GM18909 (cell line): Measurements from ENCODE around the gene PDE4D.
"Not testable (repeated sequence)": the region's sequence is repeated elsewhere in the genome, so short reads cannot be mapped to it uniquely, and the experiment has no call there.

ENCODE experiments used
- ATAC-seq: cut with Tn5 transposase; IDR thresholded peaks from one replicate; pipeline ENCODE4 v1.9.1; 2021; ENCODE audit warnings: mild to moderate bottlenecking; ENCODE audit not compliant: unreplicated experiment, poor library complexity

PDE4D gene

DNA sequence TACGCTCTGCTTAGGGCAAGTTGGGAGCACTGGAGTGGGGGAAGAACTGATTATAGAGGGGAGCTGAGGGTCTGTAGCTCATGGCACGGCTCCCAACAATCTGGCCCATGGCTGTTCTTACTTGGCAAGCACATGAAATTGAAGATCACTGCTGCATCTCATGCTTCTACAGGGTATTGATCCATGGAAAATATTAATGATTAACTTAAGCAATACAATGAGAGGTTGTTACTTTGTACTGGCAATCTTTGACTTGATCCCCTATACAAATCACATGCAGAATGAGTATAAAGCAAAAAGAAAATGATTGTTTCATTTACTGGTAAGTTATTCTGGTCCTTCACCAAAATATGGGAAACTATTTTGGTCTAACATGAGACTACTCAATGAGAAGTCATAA, 481.1 kb downstream of the PDE4D start:
- no peak for ATAC-seq

DNA sequence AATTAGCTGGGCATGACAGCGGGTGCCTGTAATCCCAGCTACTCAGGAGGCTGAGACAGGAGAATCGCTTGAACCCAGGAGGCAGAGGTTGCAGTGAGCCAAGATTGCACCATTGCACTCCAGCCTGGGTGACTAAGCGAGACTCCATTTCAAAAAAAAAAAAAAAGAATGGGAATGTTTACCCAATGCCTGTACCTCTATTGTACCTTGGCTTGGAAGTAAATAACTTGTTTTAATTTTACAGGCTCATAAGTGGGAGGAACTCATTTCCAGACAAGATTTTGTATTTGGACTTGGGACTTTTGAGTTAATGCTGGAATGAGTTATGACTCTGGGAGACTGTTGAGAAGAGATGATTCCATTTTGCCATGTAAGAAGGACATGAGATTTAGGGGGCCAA, 484.5 kb downstream of the PDE4D start:
- not testable (repeated sequence) for ATAC-seq

DNA sequence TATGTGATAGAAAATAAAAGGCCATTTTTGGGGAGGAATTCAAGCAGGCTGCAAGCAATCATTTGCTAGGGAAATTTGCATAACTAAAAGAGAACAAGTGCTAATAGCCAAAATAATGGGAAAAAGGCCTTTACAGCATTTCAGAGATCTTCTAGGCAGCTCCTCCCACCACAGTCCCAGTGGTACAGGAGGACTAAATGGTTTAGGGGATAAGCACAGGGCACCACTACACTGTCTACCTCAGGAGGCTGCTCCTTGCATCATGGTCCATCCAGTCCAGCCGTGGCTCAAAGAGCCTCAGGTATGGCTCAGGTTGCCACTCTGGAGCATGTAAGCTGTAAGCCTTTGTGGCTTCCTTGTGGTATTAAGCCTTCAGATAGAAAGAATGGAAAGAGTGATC, 485.6 kb downstream of the PDE4D start:
- no peak for ATAC-seq

DNA sequence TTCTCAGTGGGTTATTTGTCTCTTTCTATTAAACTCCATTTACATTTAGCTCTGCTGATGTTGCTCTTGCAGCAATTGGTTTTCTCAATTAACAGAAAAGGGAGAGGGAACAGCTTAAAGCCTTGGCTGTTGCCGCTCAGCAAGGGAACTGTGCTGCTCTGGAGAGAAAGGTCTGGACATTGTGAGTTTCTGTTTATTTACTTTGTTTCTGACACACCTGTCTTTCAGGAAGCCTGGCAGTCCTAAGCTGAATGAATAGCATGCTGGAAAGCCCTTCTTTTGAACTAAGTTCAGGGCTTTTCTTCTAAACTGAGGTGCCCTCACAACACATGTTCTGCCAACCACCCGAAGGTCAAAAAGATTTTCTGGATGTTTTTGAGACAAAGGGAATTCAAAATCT, 491.9 kb downstream of the PDE4D start:
- ATAC-seq: no peak

DNA sequence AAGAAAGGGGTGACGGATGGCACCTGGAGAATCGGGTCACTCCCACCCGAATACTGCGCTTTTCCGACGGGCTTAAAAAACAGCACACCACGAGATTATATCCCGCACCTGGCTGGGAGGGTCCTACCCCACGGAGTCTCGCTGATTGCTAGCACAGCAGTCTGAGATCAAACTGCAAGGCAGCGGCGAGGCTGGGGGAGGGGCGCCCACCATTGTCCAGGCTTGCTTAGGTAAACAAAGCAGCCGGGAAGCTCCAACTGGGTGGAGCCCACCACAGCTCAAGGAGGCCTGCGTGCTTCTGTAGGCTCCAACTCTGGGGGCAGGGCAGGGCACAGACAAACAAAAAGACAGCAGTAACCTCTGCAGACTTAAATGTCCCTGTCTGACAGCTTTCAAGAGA, 498.6 kb downstream of the PDE4D start:
- not testable (repeated sequence) for ATAC-seq

DNA sequence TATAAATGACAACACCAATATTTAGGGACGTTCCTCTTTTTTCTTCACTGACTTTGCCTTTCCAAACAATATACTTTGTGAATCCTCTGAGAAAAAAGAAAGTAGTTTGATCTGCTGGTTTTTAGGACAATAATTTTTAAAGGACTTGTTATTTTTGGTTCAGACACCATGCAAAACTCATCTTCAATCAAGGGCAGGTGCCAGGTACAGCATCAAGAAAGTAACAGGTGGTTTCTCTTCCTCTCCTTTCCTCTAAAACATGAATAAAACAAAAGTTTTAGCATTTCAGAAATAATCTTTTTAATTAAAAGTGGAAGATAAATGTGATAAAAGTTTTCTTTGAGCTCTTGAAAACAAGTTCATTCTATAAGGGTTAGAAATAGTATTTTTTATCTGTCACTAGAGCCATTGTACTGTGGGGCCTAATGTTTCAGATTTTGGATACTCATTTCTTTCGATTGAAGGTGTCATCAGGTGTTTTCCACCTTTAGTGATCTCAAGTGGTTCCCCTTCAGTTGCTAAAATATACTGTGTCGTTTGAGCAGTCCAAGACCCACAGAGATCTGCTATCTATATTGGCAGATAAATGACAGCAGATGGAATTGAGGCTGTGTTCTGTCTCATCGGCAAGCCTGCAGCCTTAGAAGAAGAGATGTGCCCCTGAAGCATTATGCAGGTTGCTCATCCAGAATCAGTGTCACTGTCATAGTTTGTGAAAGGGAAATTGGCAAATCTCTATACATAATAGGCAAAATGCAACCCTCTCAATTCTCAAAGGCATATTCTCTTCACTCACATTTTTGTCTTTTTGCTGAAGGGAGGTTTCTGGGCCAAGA, 499.7 kb downstream of the PDE4D start:
- ATAC-seq: no peak

DNA sequence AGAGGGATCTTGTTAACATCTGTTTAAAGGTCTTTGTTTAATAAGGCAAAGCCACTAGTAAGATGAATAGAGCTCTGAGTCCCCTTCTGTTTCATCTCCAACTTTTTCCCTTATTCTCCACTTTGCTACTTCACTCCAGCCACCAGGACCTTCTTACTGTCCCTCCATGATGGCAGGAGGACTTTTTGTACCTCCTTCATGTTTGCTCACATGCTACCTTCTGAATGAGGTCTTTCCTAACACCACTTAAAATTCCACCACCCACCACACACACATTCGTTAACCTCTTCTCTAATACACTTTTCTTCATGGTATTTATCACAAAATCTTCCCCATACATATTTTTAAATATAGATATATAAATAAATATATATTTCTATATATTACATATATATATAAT, 501.9 kb downstream of the PDE4D start:
- ATAC-seq: no peak

DNA sequence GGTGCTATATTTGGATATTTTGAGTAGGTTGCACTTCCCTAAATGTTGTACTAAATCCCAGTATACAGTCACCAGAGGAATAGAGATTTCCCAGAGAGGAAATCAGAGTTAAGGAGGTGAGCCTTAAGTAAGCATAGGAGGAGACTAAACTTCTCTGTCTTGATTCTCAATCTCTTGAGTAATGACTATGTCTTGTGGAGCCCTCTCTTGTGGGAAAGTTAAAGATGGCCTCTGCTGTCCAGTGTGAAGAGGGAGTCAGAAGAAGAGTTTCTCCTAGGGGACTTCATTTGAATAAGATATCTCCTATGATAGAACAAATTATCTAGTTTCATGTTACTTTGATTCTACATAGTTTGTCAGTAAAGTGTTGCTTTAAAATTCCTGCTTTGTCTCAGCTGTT, 502.5 kb downstream of the PDE4D start:
- no peak for ATAC-seq

DNA sequence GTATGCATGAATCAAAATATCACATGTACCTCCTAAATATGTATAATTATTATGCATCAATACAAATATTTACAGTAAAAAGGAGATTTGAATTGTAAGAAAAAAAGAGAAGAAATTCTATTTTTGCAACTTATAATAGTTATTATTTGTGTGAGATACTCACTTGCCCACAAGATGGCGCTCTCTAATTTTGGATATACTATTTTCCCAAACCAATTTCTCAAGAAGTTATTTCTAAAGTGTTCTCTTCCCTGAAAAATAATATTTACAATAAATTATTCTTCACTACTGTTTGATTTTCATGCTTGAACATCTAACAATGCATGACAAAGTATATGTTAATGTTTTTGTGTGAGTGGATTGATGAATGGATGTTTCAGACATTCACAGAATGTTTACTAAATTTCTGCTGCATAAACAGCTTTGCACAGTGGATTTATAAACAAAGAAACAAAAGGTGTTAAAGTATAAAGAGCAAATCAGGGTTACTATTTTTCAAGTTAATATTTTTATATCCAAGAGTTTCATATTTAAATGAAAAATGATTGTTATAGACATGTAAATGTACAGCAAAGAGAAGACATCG, 503.4 kb downstream of the PDE4D start:
- ATAC-seq: no peak

DNA sequence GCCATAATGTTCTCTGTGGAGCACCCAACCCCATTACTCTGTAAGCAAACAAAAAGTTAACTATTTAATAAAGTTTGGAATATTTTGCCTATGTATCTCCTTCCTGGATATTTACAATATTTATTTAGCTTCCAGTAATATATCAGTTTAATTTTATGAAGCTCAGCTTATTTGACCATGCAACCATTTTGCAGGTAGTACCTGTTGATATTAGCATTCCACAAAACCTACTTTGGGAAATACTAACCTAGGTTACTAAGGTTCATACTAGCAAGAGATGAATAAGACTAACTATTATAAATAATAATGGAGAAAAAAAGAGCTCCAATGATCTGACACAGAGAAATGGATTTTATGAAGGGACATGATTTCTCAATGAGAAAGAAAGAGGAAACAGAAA, 506.4 kb downstream of the PDE4D start:
- no peak for ATAC-seq

DNA sequence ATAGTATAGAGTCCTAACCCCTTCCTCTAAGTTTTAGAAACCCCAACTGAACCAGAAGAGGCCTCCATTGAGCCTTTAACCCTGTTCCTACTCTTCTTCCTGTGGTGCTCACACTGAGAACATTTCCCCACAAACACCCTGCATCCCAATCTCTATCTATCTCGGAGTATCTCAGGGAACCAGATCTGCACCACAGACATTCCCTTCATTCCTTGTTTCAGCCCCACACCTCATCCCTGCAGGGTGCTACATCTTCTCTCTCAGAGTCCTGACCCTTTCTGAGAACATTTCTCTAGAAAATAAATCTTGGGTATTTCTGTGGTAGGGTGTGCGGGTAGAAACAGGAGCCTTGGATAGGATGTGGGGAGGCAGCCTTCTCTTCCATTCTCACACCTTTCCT, 507.8 kb downstream of the PDE4D start:
- no peak for ATAC-seq

DNA sequence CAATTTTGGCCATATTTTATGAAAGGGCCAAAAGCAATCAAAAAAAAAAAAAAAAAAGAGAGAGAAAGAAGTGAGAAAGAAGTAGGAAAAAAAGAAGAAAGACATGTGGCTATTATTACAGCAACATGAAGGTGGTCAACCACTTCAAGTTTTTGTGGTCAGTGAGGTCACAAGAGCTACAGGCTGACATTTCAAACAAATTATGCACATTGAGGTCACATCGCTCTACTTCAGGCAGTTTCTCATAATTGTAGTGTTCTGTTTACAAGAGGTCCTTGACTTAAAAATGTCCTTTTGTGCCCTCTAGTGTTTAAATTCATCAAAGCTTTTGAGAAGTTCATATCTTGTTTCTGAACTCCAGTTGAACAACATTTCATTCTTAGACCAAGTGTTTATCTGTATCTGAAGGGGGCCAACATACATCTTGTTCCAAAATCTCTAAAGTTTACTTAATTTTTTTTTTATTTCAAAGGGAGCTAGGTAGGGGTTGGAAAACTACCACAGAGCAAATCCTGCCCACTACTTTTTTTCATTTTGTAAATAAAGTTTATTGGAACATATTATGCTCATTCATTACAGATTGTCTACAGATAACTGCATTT, 513.1 kb downstream of the PDE4D start:
- ATAC-seq: peak; percentile 100

DNA sequence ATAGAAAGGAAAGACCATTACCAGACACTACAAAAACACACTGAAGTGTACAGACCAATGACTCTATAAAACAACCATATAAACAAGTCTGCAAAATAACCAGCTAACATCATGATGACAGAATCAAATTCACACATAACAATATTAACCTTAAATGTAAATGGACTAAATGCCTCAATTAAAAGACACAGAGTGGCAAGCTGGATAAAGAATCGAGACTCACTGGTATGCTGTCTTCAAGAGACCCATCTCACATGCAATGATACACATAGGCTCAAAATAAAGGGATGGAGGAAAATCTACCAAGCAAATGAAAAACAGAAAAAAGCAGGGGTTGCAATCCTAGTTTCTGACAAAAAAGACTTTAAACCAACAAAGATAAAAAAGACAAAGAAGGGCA, 519.5 kb downstream of the PDE4D start:
- ATAC-seq: not testable (repeated sequence)

DNA sequence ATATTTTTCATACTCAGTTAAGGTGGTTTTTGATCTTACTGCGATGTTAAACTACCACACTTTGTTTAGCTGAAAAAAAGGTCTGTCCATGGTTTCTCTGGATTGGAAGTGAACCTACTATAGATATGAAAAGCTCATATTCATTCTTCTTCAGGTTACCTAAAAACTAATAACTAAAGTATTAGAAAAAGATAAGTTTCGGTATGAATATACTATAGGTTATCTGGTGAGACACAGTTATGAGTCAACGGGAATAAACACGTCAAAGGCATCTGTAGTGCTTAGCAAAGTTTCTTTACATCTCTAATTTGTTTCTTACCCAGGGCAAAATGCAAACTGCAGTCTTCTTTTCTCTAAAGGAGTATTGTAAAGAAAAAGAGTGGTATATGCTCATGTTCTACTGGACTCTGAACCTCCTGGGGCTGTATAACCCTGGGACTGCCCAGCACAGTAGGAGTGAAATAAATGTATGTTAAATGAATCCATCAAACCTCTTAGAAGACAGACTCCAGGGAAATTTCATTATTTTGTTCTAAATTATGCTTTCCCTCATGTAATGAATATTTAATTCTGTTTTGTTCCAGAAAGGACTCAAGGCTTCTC, 521.9 kb downstream of the PDE4D start:
- ATAC-seq: no peak

DNA sequence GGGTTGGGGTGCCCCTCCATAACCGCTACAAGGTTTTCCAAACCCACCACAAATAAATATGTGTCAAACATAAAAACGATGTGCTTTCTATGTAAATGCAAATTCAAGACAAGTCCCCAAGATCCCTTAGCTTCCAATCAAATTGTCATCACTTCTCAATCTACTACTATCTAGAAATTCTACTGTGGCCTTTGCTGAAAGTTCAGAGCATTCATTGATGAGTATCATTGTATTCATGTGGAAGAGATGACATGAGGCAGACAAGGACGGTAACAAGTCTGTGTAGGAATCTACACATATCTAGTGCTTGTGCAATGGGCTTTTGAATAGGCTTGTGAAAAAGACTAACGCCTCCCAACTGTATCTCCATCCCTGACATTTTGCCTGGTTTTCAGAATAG, 524.6 kb downstream of the PDE4D start:
- no peak for ATAC-seq

DNA sequence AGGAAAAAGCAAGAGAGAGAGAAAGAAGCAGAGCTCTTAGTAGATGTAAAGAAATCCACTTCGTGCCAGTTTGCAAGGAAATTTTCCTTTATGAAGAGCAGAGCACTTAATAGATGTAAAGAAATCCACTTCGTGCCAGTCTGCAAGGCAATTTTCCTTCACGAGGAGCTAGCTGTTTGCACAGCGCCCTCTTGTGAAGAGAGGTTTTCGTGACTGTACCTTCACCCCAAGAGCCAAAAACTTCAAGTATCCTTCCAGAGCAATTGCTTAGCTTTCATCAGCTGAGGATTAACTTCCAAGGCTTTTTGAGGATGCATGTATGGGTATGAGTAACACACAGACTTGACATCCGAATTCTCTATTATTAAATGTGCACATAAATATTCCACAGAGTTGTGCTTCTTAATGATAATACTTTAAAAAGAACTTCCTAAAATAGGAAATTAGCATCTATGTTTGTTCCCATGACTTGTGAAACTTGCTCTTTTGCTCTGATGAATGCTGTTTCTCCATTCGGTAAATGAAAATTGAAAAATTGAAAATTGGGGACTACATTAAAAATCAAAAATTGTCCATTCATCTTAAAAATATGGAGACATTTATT, 525.6 kb downstream of the PDE4D start:
- ATAC-seq: peak; percentile 43

DNA sequence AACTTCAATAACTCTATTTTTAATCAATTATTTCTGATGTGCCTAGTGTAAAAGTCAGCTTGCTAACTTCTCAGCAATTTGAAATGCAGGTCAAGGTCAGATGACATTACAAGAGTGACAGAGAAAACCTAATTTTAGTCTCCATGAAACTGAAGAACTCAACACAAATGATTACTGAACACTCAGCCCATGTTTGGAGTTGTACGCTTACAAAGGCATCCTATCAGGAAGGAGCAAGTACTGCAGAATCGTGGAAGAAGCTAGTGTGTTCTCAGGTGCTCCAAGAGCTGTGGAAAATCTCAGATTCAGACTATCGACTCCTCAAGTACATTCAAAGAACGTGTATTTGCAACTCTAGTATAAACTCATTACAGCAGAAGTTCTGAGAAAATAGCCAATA, 526.7 kb downstream of the PDE4D start:
- ATAC-seq: no peak

DNA sequence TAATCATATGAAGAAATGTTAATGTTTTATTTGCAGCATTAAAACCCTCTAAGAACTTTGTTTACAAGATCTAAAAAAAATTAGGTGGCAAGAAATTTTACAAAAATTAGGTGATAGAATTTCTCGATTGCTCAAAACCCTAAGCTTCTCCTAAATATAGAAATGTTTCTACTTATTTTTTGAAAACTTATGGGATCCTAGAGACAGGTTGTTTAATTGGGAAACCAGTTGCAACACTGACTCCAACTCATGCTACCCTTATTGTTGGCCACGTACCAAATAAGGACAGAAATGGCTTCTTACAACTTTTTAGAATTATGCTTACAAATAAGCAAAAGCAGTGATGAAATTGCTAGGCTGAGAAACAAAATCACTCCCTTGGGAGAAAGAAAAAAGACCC, 531.1 kb downstream of the PDE4D start:
- no peak for ATAC-seq

DNA sequence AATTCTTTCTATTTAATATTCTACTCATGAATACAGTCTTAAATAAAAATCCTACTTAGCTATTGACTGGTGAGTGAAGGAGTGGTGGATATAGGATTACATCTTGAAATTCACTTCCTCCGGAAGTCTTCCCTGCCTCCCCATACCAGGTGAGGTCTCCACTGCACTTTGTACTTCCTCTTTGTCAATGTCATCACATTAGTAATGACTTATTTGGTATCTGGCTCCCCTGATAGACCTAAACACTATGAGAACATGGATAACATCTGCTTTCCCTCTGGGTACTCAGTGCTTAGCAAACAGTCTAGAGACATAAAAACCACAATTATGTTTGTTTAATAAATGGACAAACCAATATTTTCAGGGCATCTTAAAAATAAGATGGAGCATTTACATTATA, 532.1 kb downstream of the PDE4D start:
- ATAC-seq: no peak

DNA sequence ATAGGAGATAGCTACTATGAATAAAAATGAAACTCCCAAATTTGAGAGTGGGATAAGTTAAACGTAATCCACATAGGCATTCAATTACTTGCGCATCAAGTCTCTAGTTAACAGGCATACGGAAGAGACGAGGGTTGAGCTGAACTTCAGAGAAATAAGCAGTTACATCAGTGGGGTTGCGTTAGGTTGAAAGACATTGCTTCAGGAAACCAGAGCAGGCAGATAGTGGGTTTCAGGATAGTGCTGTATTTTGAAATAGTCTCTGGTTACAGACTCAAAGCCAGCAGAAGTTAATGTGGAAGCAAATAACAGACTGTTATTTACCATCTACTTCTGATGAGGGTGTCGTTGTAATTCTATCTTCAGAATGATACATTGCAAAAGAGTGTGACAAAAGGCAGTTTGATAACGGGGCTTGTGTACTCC, 533.4 kb downstream of the PDE4D start:
- ATAC-seq: no peak
